Psoas muscle (tissue), 8 donors: ENCODE results near the gene APOA5. TPM values are rescaled to one million over a fixed set of nuclear protein-coding genes. Genes with fewer than 3 reads are reported as not detected.

Source experiments
- ATAC-seq, 4 donors: fragments of 200-7000 bp; cut with Tn5 transposase; one replicate each; pipeline ENCODE4 v1.9.1; 2020; ENCODE audit warnings: moderate library complexity in 3 of 4, mild to moderate bottlenecking in 2 of 4
- DNase-seq, 2 donors: peaks; one replicate each; pipeline ENCODE4 v3.0.0-alpha.2; 2020
- H3K27ac ChIP-seq: fragments of 200-600 bp; one replicate; pipeline ENCODE4 v1.8.0; 2022
- H3K27me3 ChIP-seq, 3 donors: fragments of 200-600 bp in 1 of 3; one replicate each; pipeline versions ENCODE4 v1.6.1 to v1.8.0; 2013 to 2022; ENCODE audit warnings: low read length in 2 of 3, mild to moderate bottlenecking in 2 of 3, moderate library complexity in 1 of 3; ENCODE audit not compliant: insufficient read depth in 3 of 3
- H3K36me3 ChIP-seq, 2 donors: fragments of 200-600 bp in 1 of 2; one replicate each; pipeline versions ENCODE4 v1.6.1 to v1.8.0; 2013 to 2022; ENCODE audit warnings: low read depth in 1 of 2, mild to moderate bottlenecking in 1 of 2, moderate library complexity in 1 of 2; ENCODE audit not compliant: insufficient read depth in 1 of 2
- H3K4me1 ChIP-seq: fragments of 200-600 bp; one replicate; pipeline ENCODE4 v1.8.0; 2022
- H3K4me3 ChIP-seq: fragments of 200-600 bp; one replicate; pipeline ENCODE4 v1.8.0; 2022; ENCODE audit warnings: mild to moderate bottlenecking
- H3K9me3 ChIP-seq: fragments of 200-600 bp; one replicate; pipeline ENCODE4 v1.8.0; 2022
- CTCF ChIP-seq: fragments of 200-600 bp; IDR thresholded peaks from one replicate; pipeline ENCODE4 v1.8.0; 2022; ENCODE audit warnings: antibody characterized with exemption
- WGBS, 3 donors: extraction: QIAGEN DNeasy Blood & Tissue Kit; methylation state at CpG; one replicate each; pipeline versions ENCODE4 v1.1.6 to v1.1.7; 2013; 5-methylcytosine and 5-hydroxymethylcytosine counted together
- intact Hi-C, 2 donors: fragments of 100-400 bp; cut with DNase I; formaldehyde crosslinking; loops; one replicate each; pipeline versions ENCODE4 v1.11.0 to v1.14.2; 2022
- polyA plus RNA-seq, 3 donors: library from polyadenylated mRNA; stranded (reverse); fragments of 200-250 nt; gene quantifications; one replicate each; pipeline ENCODE4 v1.2.3, GENCODE V29; 2013
- total RNA-seq, 4 donors: library from RNA; stranded (reverse); fragmentation: NEBNext Ultra II Directional in 2 of 4; extraction: Animal tissue kit (Norgen Biotek cat#: 25700) in 2 of 4; gene quantifications; one replicate each; pipeline versions ENCODE4 v1.2.1 to v1.2.4, GENCODE V29; 2021 to 2023
- donor health status: healthy with polysubstance abuse.
- donor health status: DM: no; HTN: no; CAD: no; lungs with moderate emphysema.
- donor health status: Bipolar disorder and iron deficiency.
- donor health status: healthy.
- donor health status: DM: yes; HTN: yes; CAD: no.
- donor health status: DM: no; HTN: no; CAD: no.
- donor health status: DM: no; HTN: no; CAD: no.
- donor health status: DM: yes; HTN: yes; CAD: no.

The APOA5 gene
- total and polyA plus RNA-seq, 7 donors = 0.05 TPM; not detected in 6

DNA sequence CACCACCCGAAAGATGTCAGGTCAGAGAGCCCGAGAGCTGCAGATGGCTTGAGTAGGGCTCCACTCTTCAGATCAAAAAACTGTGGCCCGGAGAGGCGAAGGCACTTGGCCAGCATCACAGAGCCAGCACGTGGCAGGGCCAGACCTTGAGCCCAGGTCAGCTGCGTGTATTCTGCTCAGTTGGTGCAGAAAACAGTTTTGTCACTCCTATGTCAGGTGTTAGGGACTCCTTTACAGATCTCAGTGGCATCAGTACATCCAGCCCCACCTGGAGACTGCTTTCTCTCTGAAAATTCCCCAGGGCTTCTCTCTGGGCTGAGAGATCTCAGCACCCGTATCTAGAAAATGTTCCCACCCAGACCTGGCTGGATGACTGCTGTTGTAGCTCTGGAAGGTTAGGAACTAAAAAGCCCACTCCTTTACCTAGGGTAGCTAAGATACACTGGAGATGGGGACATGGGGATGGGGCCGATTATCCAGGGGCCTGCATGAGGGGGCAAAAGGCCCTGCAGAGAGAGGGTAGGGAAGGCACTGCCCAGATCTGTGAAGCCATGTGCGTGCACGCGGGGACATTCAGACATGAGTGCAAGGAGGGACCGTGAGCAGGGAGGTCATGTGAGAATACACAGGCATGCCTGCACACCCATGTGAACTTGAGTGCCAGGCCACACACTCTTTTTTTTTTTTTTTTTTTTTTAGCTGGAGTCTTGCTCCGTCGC, 42.3 kb upstream of the APOA5 start:
- H3K27ac ChIP-seq = no peak overlapping the region
- no peaks in the 10 kb centered on the region for H3K27me3 ChIP-seq
- no peak for TF ChIP-seq CTCF
- H3K36me3 ChIP-seq = no peaks in the 10 kb centered on the region
- intact Hi-C loops = no loop called here
- 88 to 94% (median 93%) methylated on average over 14 of the region's 14 CpGs for WGBS, 3 donors
- no peak overlapping the region for H3K4me3 ChIP-seq
- no peaks in the 10 kb centered on the region for H3K9me3 ChIP-seq
- H3K4me1 ChIP-seq = peaks cover 9% of the 10 kb centered on the region
- DNase-seq (no peak), ATAC-seq (no peak)

GRCh38 chr11:116833491-116833815, 41.8 kb upstream of the APOA5 start:
- no peak for TF ChIP-seq CTCF
- no peaks in the 10 kb centered on the region for H3K27me3 ChIP-seq
- H3K27ac ChIP-seq = no peak overlapping the region
- no peak for ATAC-seq
- intact Hi-C loops = no loop called here
- 90 to 95% (median 92%) methylated on average over 10 of the region's 10 CpGs for WGBS, 3 donors
- peaks cover 9% of the 10 kb centered on the region for H3K4me1 ChIP-seq
- peak in 1 of 2 donors; percentile 39 for DNase-seq
- no peaks in the 10 kb centered on the region for H3K9me3 ChIP-seq
- no peaks in the 10 kb centered on the region for H3K36me3 ChIP-seq
- H3K4me3 ChIP-seq = no peak overlapping the region

GRCh38 chr11:116832350-116833290, 40.9 kb upstream of the APOA5 start:
- Histone ChIP-seq H3K27ac (no peak overlapping the region), H3K27me3 (no peaks in the 10 kb centered on the region), H3K4me3 (no peak overlapping the region), H3K36me3 (no peaks in the 10 kb centered on the region), H3K4me1 (peaks cover 9% of the 10 kb centered on the region), H3K9me3 (no peaks in the 10 kb centered on the region)
- intact Hi-C loops = no loop called here
- ATAC-seq (no peak), DNase-seq (no peak)
- no peak for TF ChIP-seq CTCF
- 70 to 83% (median 70%) methylated on average over 12 to 13 of the region's 13 CpGs for WGBS, 3 donors

DNA sequence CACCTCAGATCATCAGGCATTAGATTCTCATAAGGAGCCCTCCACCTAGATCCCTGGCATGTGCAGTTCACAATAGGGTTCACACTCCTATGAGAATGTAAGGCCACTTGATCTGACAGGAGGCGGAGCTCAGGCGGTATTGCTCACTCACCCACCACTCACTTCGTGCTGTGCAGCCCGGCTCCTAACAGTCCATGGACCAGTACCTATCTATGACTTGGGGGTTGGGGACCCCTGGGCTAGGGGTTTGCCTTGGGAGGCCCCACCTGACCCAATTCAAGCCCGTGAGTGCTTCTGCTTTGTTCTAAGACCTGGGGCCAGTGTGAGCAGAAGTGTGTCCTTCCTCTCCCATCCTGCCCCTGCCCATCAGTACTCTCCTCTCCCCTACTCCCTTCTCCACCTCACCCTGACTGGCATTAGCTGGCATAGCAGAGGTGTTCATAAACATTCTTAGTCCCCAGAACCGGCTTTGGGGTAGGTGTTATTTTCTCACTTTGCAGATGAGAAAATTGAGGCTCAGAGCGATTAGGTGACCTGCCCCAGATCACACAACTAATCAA, 40.2 kb upstream of the APOA5 start:
- no peak for TF ChIP-seq CTCF
- Histone ChIP-seq H3K36me3 (no peaks in the 10 kb centered on the region), H3K27me3 (no peaks in the 10 kb centered on the region), H3K27ac (no peak overlapping the region), H3K9me3 (no peaks in the 10 kb centered on the region), H3K4me3 (no peak overlapping the region), H3K4me1 (peaks cover 9% of the 10 kb centered on the region)
- ATAC-seq (no peak), DNase-seq (no peak)
- 92 to 95% (median 93%) methylated on average over 7 of the region's 7 CpGs for WGBS, 3 donors
- intact Hi-C loops = no loop called here
